Liver (tissue), 9 donors: Measurements from ENCODE around the gene TWF1. TPM values are rescaled to one million over a fixed set of nuclear protein-coding genes. Genes with fewer than 3 reads are reported as not detected.

Experiments used
- DNase-seq: peaks from one replicate; pipeline ENCODE4 v3.0.0-alpha.2; 2017; ENCODE audit warnings: low spot score
- H3K27ac ChIP-seq, 2 donors: one replicate each; pipeline ENCODE4 v1.7.0; 2013; ENCODE audit warnings: inconsistent platforms in 2 of 2, low read length in 2 of 2, control low read depth in 1 of 2, low read depth in 1 of 2, mild to moderate bottlenecking in 1 of 2
- H3K27me3 ChIP-seq, 4 donors: one replicate each; pipeline versions ENCODE4 v1.6.1 to v1.7.0; 2013; ENCODE audit warnings: low read length in 3 of 4, inconsistent platforms in 1 of 4, mild to moderate bottlenecking in 1 of 4, moderate library complexity in 1 of 4; ENCODE audit not compliant: control insufficient read depth in 4 of 4, insufficient read depth in 4 of 4
- H3K36me3 ChIP-seq, 4 donors: one replicate each; pipeline versions ENCODE4 v1.6.1 to v1.7.0; 2013; ENCODE audit warnings: low read length in 3 of 4, mild to moderate bottlenecking in 3 of 4, low read depth in 1 of 4, moderate library complexity in 1 of 4; ENCODE audit not compliant: control insufficient read depth in 4 of 4, insufficient read depth in 3 of 4
- H3K4me1 ChIP-seq, 4 donors: one replicate each; pipeline versions ENCODE4 v1.6.1 to v1.7.0; 2013; ENCODE audit warnings: low read length in 3 of 4, mild to moderate bottlenecking in 3 of 4, moderate library complexity in 1 of 4; ENCODE audit not compliant: control insufficient read depth in 4 of 4, insufficient read depth in 4 of 4
- H3K4me3 ChIP-seq, 3 donors: one replicate each; pipeline versions ENCODE4 v1.6.1 to v1.7.0; 2013; ENCODE audit warnings: low read length in 3 of 3, control low read depth in 1 of 3, low read depth in 1 of 3, mild to moderate bottlenecking in 1 of 3
- H3K9ac ChIP-seq, 2 donors: one replicate each; pipeline ENCODE4 v1.7.0; 2013; ENCODE audit warnings: low read length in 2 of 2, mild to moderate bottlenecking in 2 of 2, moderate library complexity in 2 of 2, control low read depth in 1 of 2, low read depth in 1 of 2
- H3K9me3 ChIP-seq, 4 donors: one replicate each; pipeline versions ENCODE4 v1.6.1 to v1.7.0; 2013; ENCODE audit warnings: low read length in 3 of 4; ENCODE audit not compliant: control insufficient read depth in 4 of 4
- EGR1 ChIP-seq, 2 donors: IDR thresholded peaks; 2 replicates each; pipeline ENCODE4 v1.6.1; 2016 to 2018; ENCODE audit warnings: antibody characterized with exemption in 2 of 2, low read depth in 2 of 2
- FOXA1 ChIP-seq: IDR thresholded peaks from 2 replicates; pipeline ENCODE4 v1.6.1; 2016; ENCODE audit warnings: antibody characterized with exemption
- FOXA2 ChIP-seq: IDR thresholded peaks from 2 replicates; pipeline ENCODE4 v1.6.1; 2016; ENCODE audit warnings: antibody characterized with exemption
- GABPA ChIP-seq, 2 donors: IDR thresholded peaks in 1 of 2; conservative IDR thresholded peaks in 1 of 2; 2 replicates each; pipeline ENCODE4 v1.6.1; 2016; ENCODE audit warnings: antibody characterized with exemption in 2 of 2, mild to moderate bottlenecking in 1 of 2, moderate library complexity in 1 of 2
- HNF4A ChIP-seq, 2 donors: conservative IDR thresholded peaks; 2 replicates each; pipeline ENCODE4 v1.6.1; 2016; ENCODE audit warnings: antibody characterized with exemption in 2 of 2, mild to moderate bottlenecking in 2 of 2
- NR2F2 ChIP-seq: IDR thresholded peaks from 2 replicates; pipeline ENCODE4 v1.6.1; 2016; ENCODE audit warnings: antibody characterized with exemption
- RAD21 ChIP-seq, 2 donors: IDR thresholded peaks; 2 replicates each; pipeline ENCODE4 v1.6.1; 2016; ENCODE audit warnings: antibody characterized with exemption in 2 of 2, mild to moderate bottlenecking in 2 of 2
- RXRA ChIP-seq, 2 donors: IDR thresholded peaks; 2 replicates each; pipeline ENCODE4 v1.6.1; 2017 to 2018; ENCODE audit warnings: antibody characterized with exemption in 2 of 2, mild to moderate bottlenecking in 1 of 2
- SP1 ChIP-seq: IDR thresholded peaks from 2 replicates; pipeline ENCODE4 v1.6.1; 2018; ENCODE audit warnings: antibody characterized with exemption, mild to moderate bottlenecking
- TAF1 ChIP-seq: conservative IDR thresholded peaks from 2 replicates; pipeline ENCODE4 v1.6.1; 2016; ENCODE audit warnings: antibody characterized with exemption, mild to moderate bottlenecking
- YY1 ChIP-seq: IDR thresholded peaks from 2 replicates; pipeline ENCODE4 v1.6.1; 2016; ENCODE audit warnings: antibody characterized with exemption, mild to moderate bottlenecking
- WGBS: extraction: QIAGEN DNeasy Blood & Tissue Kit; methylation state at CpG from one replicate; pipeline ENCODE4 v1.1.7; 2013; 5-methylcytosine and 5-hydroxymethylcytosine counted together
- polyA plus RNA-seq, 2 donors: library from polyadenylated mRNA; stranded (reverse) in 1 of 2; unstranded in 1 of 2; fragments of 200-250 nt in 1 of 2; fragments of >200 nt in 1 of 2; fragmentation: Nextera tagmentation in 1 of 2; extraction: Ambion mirVana in 1 of 2; gene quantifications; one replicate each; pipeline versions ENCODE4 v1.2.1 to v1.2.3, GENCODE V29; 2013 to 2015
- total RNA-seq, 2 donors: library from RNA; depleted of rRNA; stranded (reverse); fragments of >200 nt; gene quantifications; one replicate each; pipeline ENCODE4 v1.2.3, GENCODE V29; 2014
- TF ChIP-seq, protein P1 (sequence below): IDR thresholded peaks from 2 replicates; pipeline ENCODE4 v1.6.1; 2016; ENCODE audit warnings: antibody characterized with exemption
- TF ChIP-seq, protein P2 (sequence below): IDR thresholded peaks from 2 replicates; pipeline ENCODE4 v1.6.1; 2016; ENCODE audit warnings: antibody characterized with exemption, mild to moderate bottlenecking
- TF ChIP-seq, protein P3 (sequence below): IDR thresholded peaks from 2 replicates; pipeline ENCODE4 v1.6.1; 2016; ENCODE audit warnings: antibody characterized with exemption
- TF ChIP-seq, protein P4 (sequence below): IDR thresholded peaks from 2 replicates; pipeline ENCODE4 v1.6.1; 2016; ENCODE audit warnings: antibody characterized with exemption
- TF ChIP-seq, protein P5 (sequence below): fragments of 150-350 bp; IDR thresholded peaks from 2 replicates; pipeline ENCODE4 v1.5.1; 2017; ENCODE audit warnings: improper control_type of control experiment, low read depth, low read length; ENCODE audit not compliant: missing input control
- donor health status: healthy.
- donor health status: healthy.
- donor health status: healthy.
- donor health status: healthy.
- donor health status: healthy.

Gene TWF1
- total and polyA plus RNA-seq, 4 donors: 25.6 to 32.5 (median 31.0) TPM

DNA sequence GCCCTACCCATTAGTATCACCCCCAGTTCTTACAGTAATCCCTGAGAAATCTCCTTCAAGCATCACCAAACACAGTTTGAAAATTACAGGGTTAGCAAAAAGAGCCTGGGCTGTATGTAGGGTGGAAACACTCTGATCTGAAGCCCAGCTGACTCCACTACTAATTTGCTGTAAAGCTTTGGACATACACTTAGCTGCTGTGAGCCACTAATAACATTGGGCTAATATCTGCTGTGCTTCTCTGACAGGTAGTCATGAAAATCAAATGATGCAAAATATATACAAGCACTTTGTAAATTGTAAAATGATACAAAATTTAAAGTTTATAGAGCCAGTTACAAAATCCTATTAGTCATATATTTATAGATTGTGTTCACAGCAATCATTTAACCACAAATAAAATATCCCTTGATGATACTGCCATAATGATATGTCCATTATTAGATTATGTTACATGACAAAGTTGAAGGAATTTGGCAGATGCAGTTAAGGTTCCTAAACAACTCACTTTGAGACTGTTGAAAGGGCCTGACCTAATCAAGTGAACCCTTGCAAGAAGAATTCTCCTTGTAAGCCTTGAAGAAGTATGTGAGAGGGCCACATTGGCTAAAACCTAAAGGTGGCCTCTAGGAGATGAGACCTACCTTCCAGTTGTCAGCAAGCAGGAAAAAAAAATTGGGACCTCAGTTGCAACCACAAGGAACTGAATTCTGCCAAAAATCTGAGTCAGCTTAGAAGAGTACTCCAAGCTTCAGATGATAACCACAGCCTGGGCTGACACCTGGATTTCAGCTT is 19.0 kb downstream of the TWF1 start:
- peaks cover 12 to 32% (median 30%) of the 10 kb centered on the region in 4 donors for H3K36me3 ChIP-seq
- no peak overlapping the region for H3K27ac ChIP-seq
- no peak overlapping the region for H3K9ac ChIP-seq
- no peak for TF ChIP-seq FOXA1
- TF ChIP-seq FOXA2: no peak
- TF ChIP-seq RAD21 (IDR thresholded peaks at IDR 0.05): no peak
- no peak for TF ChIP-seq GABPA (IDR thresholded peaks at IDR 0.05 in 1 of 2, conservative IDR thresholded peaks at IDR 0.05 in 1 of 2)
- TF ChIP-seq, protein P1, sequence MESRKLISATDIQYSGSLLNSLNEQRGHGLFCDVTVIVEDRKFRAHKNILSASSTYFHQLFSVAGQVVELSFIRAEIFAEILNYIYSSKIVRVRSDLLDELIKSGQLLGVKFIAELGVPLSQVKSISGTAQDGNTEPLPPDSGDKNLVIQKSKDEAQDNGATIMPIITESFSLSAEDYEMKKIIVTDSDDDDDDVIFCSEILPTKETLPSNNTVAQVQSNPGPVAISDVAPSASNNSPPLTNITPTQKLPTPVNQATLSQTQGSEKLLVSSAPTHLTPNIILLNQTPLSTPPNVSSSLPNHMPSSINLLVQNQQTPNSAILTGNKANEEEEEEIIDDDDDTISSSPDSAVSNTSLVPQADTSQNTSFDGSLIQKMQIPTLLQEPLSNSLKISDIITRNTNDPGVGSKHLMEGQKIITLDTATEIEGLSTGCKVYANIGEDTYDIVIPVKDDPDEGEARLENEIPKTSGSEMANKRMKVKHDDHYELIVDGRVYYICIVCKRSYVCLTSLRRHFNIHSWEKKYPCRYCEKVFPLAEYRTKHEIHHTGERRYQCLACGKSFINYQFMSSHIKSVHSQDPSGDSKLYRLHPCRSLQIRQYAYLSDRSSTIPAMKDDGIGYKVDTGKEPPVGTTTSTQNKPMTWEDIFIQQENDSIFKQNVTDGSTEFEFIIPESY: no peak
- TF ChIP-seq, protein P2, sequence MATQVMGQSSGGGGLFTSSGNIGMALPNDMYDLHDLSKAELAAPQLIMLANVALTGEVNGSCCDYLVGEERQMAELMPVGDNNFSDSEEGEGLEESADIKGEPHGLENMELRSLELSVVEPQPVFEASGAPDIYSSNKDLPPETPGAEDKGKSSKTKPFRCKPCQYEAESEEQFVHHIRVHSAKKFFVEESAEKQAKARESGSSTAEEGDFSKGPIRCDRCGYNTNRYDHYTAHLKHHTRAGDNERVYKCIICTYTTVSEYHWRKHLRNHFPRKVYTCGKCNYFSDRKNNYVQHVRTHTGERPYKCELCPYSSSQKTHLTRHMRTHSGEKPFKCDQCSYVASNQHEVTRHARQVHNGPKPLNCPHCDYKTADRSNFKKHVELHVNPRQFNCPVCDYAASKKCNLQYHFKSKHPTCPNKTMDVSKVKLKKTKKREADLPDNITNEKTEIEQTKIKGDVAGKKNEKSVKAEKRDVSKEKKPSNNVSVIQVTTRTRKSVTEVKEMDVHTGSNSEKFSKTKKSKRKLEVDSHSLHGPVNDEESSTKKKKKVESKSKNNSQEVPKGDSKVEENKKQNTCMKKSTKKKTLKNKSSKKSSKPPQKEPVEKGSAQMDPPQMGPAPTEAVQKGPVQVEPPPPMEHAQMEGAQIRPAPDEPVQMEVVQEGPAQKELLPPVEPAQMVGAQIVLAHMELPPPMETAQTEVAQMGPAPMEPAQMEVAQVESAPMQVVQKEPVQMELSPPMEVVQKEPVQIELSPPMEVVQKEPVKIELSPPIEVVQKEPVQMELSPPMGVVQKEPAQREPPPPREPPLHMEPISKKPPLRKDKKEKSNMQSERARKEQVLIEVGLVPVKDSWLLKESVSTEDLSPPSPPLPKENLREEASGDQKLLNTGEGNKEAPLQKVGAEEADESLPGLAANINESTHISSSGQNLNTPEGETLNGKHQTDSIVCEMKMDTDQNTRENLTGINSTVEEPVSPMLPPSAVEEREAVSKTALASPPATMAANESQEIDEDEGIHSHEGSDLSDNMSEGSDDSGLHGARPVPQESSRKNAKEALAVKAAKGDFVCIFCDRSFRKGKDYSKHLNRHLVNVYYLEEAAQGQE: no peak
- no peak for TF ChIP-seq HNF4A (conservative IDR thresholded peaks at IDR 0.05)
- TF ChIP-seq, protein P3, sequence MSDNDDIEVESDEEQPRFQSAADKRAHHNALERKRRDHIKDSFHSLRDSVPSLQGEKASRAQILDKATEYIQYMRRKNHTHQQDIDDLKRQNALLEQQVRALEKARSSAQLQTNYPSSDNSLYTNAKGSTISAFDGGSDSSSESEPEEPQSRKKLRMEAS: no peak
- TF ChIP-seq TAF1: no peak
- no peak for TF ChIP-seq EGR1 (IDR thresholded peaks at IDR 0.05; ENCODE audit: low read depth in 2 of 2)
- TF ChIP-seq SP1: no peak
- TF ChIP-seq NR2F2: no peak
- TF ChIP-seq, protein P4, sequence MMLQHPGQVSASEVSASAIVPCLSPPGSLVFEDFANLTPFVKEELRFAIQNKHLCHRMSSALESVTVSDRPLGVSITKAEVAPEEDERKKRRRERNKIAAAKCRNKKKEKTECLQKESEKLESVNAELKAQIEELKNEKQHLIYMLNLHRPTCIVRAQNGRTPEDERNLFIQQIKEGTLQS: no peak
- no peak for TF ChIP-seq RXRA (IDR thresholded peaks at IDR 0.05)
- TF ChIP-seq YY1: no peak
- no peaks in the 10 kb centered on the region for H3K4me1 ChIP-seq
- DNase-seq: no peak
- H3K4me3 ChIP-seq: no peak overlapping the region
- no peaks in the 10 kb centered on the region for H3K27me3 ChIP-seq
- no peaks in the 10 kb centered on the region for H3K9me3 ChIP-seq

DNA sequence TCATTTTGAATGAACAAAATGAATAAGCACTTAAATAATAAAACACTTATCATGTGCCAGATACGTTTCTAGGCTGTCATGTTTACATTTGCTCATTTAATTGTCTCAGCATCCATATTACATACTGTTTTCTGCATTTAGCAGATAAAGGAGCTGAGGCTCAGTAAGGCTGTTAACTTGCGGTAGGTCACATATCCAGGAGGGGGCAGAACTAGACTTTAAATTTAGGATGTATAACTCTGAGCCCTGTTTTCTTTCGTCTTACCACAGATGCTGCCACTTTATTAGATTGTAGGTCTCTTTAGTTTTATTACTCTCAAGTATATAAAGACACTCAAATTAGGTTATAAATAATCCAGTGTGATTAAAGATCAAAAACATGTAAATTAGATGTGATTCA is 29.6 kb downstream of the TWF1 start:
- no peak for DNase-seq
- no peaks in the 10 kb centered on the region for H3K27me3 ChIP-seq
- no peak for TF ChIP-seq FOXA2
- TF ChIP-seq, protein P5, sequence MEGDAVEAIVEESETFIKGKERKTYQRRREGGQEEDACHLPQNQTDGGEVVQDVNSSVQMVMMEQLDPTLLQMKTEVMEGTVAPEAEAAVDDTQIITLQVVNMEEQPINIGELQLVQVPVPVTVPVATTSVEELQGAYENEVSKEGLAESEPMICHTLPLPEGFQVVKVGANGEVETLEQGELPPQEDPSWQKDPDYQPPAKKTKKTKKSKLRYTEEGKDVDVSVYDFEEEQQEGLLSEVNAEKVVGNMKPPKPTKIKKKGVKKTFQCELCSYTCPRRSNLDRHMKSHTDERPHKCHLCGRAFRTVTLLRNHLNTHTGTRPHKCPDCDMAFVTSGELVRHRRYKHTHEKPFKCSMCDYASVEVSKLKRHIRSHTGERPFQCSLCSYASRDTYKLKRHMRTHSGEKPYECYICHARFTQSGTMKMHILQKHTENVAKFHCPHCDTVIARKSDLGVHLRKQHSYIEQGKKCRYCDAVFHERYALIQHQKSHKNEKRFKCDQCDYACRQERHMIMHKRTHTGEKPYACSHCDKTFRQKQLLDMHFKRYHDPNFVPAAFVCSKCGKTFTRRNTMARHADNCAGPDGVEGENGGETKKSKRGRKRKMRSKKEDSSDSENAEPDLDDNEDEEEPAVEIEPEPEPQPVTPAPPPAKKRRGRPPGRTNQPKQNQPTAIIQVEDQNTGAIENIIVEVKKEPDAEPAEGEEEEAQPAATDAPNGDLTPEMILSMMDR: peak; percentile 27
- peak; percentile 40 to 64 for TF ChIP-seq RAD21 (IDR thresholded peaks at IDR 0.05)
- no peaks in the 10 kb centered on the region for H3K4me1 ChIP-seq
- no peak overlapping the region for H3K9ac ChIP-seq
- H3K9me3 ChIP-seq: no peaks in the 10 kb centered on the region
- peaks cover 4 to 46% (median 25%) of the 10 kb centered on the region in 4 donors for H3K36me3 ChIP-seq
- no peak overlapping the region for H3K4me3 ChIP-seq
- H3K27ac ChIP-seq: no peak overlapping the region
- WGBS: 76% methylated on average over 3 of the region's 3 CpGs
